WTC11 (cell line): ENCODE results near the gene RFX7. TPM values are rescaled to one million over a fixed set of nuclear protein-coding genes. Genes with fewer than 3 reads are reported as not detected.

Experiments
- ATAC-seq: fragments of 200-7000 bp; cut with Tn5 transposase; 2 replicates; pipeline ENCODE4 v1.10.0; 2021; ENCODE audit warnings: mild to moderate bottlenecking, moderate library complexity
- CTCF ChIA-PET: fragments of 300-600 bp; sonication (Branson Sonifier 250); formaldehyde crosslinking; loops from one replicate; lab custom pipeline; 2021; ENCODE audit warnings: antibody characterized with exemption; lab: Charles Lee
- POLR2A ChIA-PET: fragments of 350-600 bp; sonication (Branson Sonifier 250); formaldehyde crosslinking; loops from one replicate; lab custom pipeline; 2021; ENCODE audit warnings: antibody characterized with exemption; lab: Charles Lee
- DNase-seq: peaks from one replicate; pipeline ENCODE4 v3.0.0; 2021; ENCODE audit warnings: low spot score
- H3K27ac Mint-ChIP-seq: 2 replicates; pipeline ENCODE4 v1.8.0; 2021; ENCODE audit warnings: mixed read lengths
- H3K27me3 Mint-ChIP-seq: 2 replicates; pipeline ENCODE4 v1.8.0; 2021; ENCODE audit warnings: low read depth, mild to moderate bottlenecking, moderate library complexity, mixed read lengths
- H3K36me3 Mint-ChIP-seq: 2 replicates; pipeline ENCODE4 v1.8.0; 2021; ENCODE audit warnings: mixed read lengths
- H3K4me1 Mint-ChIP-seq: 2 replicates; pipeline ENCODE4 v1.8.0; 2022; ENCODE audit warnings: mixed read lengths
- H3K4me3 Mint-ChIP-seq: 2 replicates; pipeline ENCODE4 v1.8.0; 2021; ENCODE audit warnings: mild to moderate bottlenecking, moderate library complexity, mixed read lengths
- H3K9me3 Mint-ChIP-seq: 2 replicates; pipeline ENCODE4 v1.8.0; 2021; ENCODE audit warnings: mixed read lengths
- CREM ChIP-seq: sonication (generic); formaldehyde crosslinking; IDR thresholded peaks from 2 replicates; pipeline ENCODE4 v1.8.1; 2022; ENCODE audit warnings: mild to moderate bottlenecking, missing genetic modification reagents, moderate library complexity
- CTCF ChIP-seq: fragments of 200-600 bp; IDR thresholded peaks from 2 replicates; pipeline ENCODE4 v1.8.0; 2022; ENCODE audit warnings: antibody characterized with exemption
- E2F1 ChIP-seq: sonication (generic); formaldehyde crosslinking; IDR thresholded peaks from 2 replicates; pipeline ENCODE4 v1.8.0; 2022; ENCODE audit warnings: mild to moderate bottlenecking, missing genetic modification reagents
- E2F4 ChIP-seq: sonication (generic); formaldehyde crosslinking; IDR thresholded peaks from 2 replicates; pipeline ENCODE4 v1.8.1; 2022; ENCODE audit warnings: low read depth, mild to moderate bottlenecking, moderate library complexity, missing genetic modification reagents, borderline replicate concordance
- GRHL2 ChIP-seq: fragments of 250-450 bp; sonication (Bioruptor Pico); IDR thresholded peaks from 2 replicates; pipeline ENCODE4 v1.8.0; 2022; ENCODE audit warnings: mild to moderate bottlenecking, moderate library complexity; ENCODE audit not compliant: insufficient replicate concordance, severe bottlenecking
- JAZF1 ChIP-seq: fragments of 250-450 bp; sonication (Bioruptor Pico); IDR thresholded peaks from 2 replicates; pipeline ENCODE4 v1.9.0; 2021; ENCODE audit warnings: moderate library complexity, mild to moderate bottlenecking, inconsistent platforms
- NFYB ChIP-seq: sonication (generic); formaldehyde crosslinking; conservative IDR thresholded peaks from 2 replicates; pipeline ENCODE4 v1.8.0; 2022; ENCODE audit warnings: low read depth, missing genetic modification reagents
- TEAD4 ChIP-seq: sonication (generic); formaldehyde crosslinking; IDR thresholded peaks from 2 replicates; pipeline ENCODE4 v1.8.0; 2022; ENCODE audit warnings: mild to moderate bottlenecking, missing genetic modification reagents
- ZNF138 ChIP-seq: sonication (generic); formaldehyde crosslinking; conservative IDR thresholded peaks from 2 replicates; pipeline ENCODE4 v1.8.1; 2022; ENCODE audit warnings: mild to moderate bottlenecking, moderate library complexity, missing genetic modification reagents
- ZNF281 ChIP-seq: sonication (generic); formaldehyde crosslinking; IDR thresholded peaks from 2 replicates; pipeline ENCODE4 v1.8.0; 2023; ENCODE audit warnings: mild to moderate bottlenecking, missing genetic modification reagents
- total RNA-seq: library from RNA; stranded (reverse); gene quantifications from 3 replicates; pipeline ENCODE4 v1.2.3, GENCODE V29; 2021

The RFX7 gene
- total RNA-seq, 1 experiment from 2014 or later, result 36.0 TPM

GRCh38 chr15:56042982-56043980 is 200.4 kb downstream of the RFX7 start:
- Mint-ChIP-seq H3K4me3 (no peak overlapping the region), H3K27me3 (no peaks in the 10 kb centered on the region)
- TF ChIP-seq NFYB (CRISPR knock-in tag), result peak; percentile 64
- TF ChIP-seq CREM (CRISPR knock-in tag), result no peak
- TF ChIP-seq, all 79 proteins: peak for 1
- H3K27ac Mint-ChIP-seq, result peak overlapping the region; percentile 31; the same call in 1 of the 2 replicates
- peaks cover 9% of the 10 kb centered on the region for H3K9me3 Mint-ChIP-seq
- ChIA-PET CTCF (no interaction called here), POLR2A (no interaction called here)
- peak; percentile 32; the same call in 1 of the 2 replicates for ATAC-seq
- no peak for DNase-seq
- peaks cover 16% of the 10 kb centered on the region for H3K4me1 Mint-ChIP-seq
- no peaks in the 10 kb centered on the region for H3K36me3 Mint-ChIP-seq

- H3K9me3 Mint-ChIP-seq, result peaks cover 9% of the 10 kb centered on the region
- no peak overlapping the region for H3K4me3 Mint-ChIP-seq
- ChIA-PET CTCF (no interaction called here), POLR2A (no interaction called here)
- ATAC-seq (no peak), DNase-seq (no peak)
- TF ChIP-seq E2F1 (CRISPR knock-in tag) (no peak), TEAD4 (CRISPR knock-in tag) (no peak), ZNF281 (CRISPR knock-in tag) (no peak), GRHL2 (no peak), ZNF138 (CRISPR knock-in tag) (no peak), CTCF (no peak), E2F4 (CRISPR knock-in tag) (no peak)
- H3K36me3 Mint-ChIP-seq, result no peaks in the 10 kb centered on the region
- H3K27ac Mint-ChIP-seq, result no peak overlapping the region
- H3K4me1 Mint-ChIP-seq, result peaks cover 16% of the 10 kb centered on the region
- no peaks in the 10 kb centered on the region for H3K27me3 Mint-ChIP-seq
These were observed 201.2 kb downstream of the RFX7 start for GRCh38 chr15:56042498-56042897.

- ATAC-seq, result no peak
- no peak overlapping the region for H3K4me3 Mint-ChIP-seq
- H3K9me3 Mint-ChIP-seq, result peaks cover 9% of the 10 kb centered on the region
- no peak for TF ChIP-seq JAZF1 (CRISPR knock-in tag)
- no peaks in the 10 kb centered on the region for H3K27me3 Mint-ChIP-seq
- H3K4me1 Mint-ChIP-seq, result peaks cover 16% of the 10 kb centered on the region
- ChIA-PET POLR2A (no interaction called here), CTCF (no interaction called here)
- DNase-seq, result no peak
- H3K36me3 Mint-ChIP-seq, result no peaks in the 10 kb centered on the region
- no peak overlapping the region for H3K27ac Mint-ChIP-seq
These were observed 201.6 kb downstream of the RFX7 start for GRCh38 chr15:56042031-56042430.
